GM19239 (cell line): ENCODE measurements around the gene CHD5.

ENCODE experiments used
- DNase-seq: peaks from one replicate; pipeline ENCODE4 v3.0.0; 2011; ENCODE audit warnings: low spot score; ENCODE audit not compliant: insufficient read length
- FAIRE-seq: peaks from 2 replicates; lab custom pipeline; 2011; peaks lifted over from hg19 to GRCh38; lab: Jason Lieb, UNC

Gene CHD5

GRCh38 chr1:6162341-6162740 is 17.8 kb downstream of the CHD5 start:
- FAIRE-seq (no peak), DNase-seq (no peak)

GRCh38 chr1:6158181-6158580 is 21.9 kb downstream of the CHD5 start:
- FAIRE-seq (no peak), DNase-seq (no peak)

- FAIRE-seq (no peak), DNase-seq (no peak)
Observed at GRCh38 chr1:6157528-6158174, 22.5 kb downstream of the CHD5 start.

- FAIRE-seq = no peak
- DNase-seq = no peak
Observed at GRCh38 chr1:6157132-6157527, 23.0 kb downstream of the CHD5 start.

GRCh38 chr1:6154525-6155319 is 25.4 kb downstream of the CHD5 start:
- DNase-seq = no peak
- no peak for FAIRE-seq

GRCh38 chr1:6152882-6153281 is 27.2 kb downstream of the CHD5 start:
- DNase-seq (no peak), FAIRE-seq (no peak)

DNA sequence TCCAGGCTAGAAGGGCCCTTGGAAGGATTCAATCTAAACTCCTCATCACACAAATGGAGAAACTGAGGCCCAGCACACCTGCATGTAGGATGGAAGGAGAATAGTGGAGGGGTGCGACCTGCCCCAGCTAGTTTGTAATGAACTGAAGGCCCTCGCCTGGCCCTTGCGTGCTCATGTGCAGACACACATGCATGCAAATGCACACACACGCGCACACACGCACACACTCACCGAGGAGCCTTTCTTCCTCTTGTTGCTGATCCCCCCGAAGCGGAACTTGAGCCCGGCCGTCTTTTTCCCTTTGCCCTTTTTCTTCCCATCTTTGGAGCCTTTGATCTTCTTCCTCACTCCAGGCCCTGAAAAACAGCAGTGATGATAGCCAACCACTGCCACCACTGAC is 27.9 kb downstream of the CHD5 start:
- DNase-seq = no peak

GRCh38 chr1:6151291-6151822 is 28.8 kb downstream of the CHD5 start:
- FAIRE-seq = no peak

More for the DNA sequence above, 27.9 kb downstream of the CHD5 start:
- FAIRE-seq = no peak

GRCh38 chr1:6150006-6150938 is 29.8 kb downstream of the CHD5 start:
- DNase-seq (no peak), FAIRE-seq (no peak)

More at GRCh38 chr1:6151291-6151822, 28.8 kb downstream of the CHD5 start:
- no peak for DNase-seq

GRCh38 chr1:6149597-6149996 is 30.5 kb downstream of the CHD5 start:
- no peak for FAIRE-seq
- no peak for DNase-seq

DNA sequence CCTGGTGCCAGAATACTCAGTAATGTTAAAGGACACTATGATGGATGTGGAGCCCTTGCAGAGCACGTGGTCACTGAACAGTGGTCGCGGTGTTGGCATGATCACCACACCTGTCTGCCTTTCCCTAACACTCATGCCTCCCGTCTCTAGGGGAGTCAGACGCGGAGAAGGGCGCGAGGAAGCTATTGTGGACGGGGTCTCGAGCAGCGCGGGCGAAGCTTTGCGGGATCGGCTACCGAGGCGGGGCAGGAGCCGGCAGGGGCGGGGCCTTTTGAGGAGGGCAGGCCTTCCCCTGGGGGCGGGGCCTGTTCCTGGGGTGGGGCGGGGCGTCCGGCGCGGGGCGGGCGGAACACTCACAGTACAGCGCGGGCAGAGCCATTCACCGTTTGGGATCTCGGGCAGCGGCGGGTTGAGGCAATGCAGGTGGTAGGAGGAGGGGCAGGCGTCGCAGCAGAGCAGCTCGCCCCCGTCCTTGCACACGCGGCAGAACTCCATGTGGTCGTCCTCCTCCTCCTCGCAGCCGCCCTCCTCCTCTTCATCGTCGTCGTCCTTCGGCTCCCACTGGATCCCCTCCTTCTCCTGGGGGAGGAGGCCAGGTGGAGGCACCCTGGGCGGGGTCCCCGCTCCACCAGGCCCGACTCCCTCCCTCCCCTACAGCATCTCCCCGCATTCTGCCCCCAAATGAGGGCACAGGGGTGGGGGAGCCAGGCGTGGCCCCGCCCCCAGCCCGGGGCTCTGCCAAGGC is 31.5 kb downstream of the CHD5 start:
- FAIRE-seq = no peak
- DNase-seq = peak; percentile 52

DNA sequence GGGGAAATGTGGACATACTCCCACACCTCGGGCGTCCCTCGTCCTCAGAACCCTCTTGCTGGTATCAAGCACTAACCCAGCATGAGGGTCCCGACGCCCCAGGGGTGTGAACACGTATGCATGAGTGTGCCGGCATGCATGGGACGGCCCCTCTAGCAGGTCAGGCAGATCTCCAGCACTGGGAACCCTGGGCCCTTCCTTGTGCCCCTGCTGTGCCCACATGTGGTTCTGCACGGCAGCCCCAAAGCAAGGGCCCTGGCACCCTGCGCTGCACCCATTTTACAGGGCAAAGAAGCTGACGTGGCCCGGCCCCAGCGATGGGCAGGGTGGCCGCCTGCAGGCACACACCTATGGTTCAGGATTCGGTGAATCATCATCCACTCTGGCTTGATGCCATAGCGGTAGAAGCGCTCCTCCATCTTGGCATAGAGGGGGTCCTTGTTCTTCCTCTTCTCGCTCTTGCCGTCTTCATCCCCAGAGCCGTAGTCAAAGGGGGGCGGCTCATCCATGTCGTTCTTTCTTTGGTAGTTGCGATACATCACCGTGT is 34.2 kb downstream of the CHD5 start:
- no peak for FAIRE-seq

DNA sequence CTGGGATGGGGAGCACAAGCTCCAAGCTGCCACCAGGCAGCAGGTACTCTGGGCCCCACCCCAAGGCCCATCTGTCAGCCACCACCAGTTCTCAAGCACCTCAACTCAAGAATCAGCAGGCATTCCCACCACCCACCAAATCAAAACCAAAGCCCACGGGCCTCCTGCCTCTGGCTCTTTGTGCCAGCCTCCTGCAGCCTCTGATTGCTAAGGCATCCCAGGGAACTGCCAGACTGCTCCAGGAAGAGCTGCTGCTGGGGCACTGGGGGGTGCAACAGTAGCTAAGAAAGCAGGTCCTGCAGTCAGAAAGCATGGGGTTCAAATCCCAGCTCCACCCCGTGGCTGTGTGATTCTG is 34.7 kb downstream of the CHD5 start:
- FAIRE-seq (no peak), DNase-seq (no peak)

More for the DNA sequence above, 34.2 kb downstream of the CHD5 start:
- no peak for DNase-seq

DNA sequence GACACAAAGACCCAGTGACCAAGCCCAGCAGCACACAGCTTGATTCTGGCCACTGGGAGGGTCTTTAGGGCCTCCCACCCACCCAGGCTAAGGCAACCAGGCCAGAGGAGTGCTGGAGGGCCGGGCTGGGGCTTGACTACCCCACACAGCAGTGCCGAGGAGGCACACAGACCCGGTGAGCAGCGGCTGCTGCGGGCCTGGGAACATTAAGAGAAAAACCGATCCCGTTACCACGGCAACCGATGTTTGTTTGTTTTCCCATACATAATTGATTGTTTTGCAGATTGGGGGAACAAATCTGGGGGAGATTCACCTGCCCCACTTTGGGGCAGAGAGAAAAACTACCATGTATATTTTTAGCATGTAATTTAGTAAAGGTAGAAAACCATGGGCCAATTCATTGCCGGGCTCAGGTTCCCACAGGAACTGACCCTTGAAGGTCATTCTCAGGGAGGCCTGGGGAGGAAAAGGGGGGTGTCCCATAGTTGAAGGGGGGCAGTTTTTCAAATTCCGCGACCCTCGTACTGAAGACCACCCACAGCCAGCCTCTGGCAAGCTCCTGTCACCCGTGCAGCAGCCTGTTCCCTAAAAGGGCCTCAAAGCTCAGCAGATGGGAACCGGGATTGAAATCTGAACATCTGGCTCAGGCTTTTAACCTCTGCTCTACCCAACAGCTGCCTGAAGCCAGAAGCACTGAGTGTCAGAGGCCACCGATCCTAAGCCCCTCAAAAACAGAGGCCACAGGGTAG is 35.3 kb downstream of the CHD5 start:
- DNase-seq (no peak), FAIRE-seq (no peak)

DNA sequence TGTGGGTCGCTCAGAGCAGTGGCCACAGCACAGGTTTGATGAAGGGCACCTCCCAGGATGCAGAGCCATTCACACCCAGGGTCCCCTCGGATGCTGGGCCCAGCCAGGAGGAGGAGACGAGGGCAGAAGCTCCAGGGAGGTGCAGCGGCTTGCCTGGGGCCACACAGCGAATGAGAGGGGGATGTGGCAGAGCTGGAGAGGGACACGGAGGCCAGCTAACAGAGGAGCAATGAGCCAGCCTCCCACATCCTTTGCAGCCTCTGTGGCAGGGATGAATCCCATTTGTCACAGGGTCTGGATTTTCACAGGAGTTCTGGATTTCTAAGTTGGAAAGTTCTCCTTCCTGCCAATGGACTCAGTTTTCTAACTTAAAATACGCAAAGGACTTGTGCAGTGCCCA is 35.9 kb downstream of the CHD5 start:
- DNase-seq (no peak), FAIRE-seq (no peak)

- FAIRE-seq (no peak), DNase-seq (no peak)
Observed at GRCh38 chr1:6143395-6143794, 36.7 kb downstream of the CHD5 start.

GRCh38 chr1:6142734-6143133 is 37.4 kb downstream of the CHD5 start:
- DNase-seq (no peak), FAIRE-seq (no peak)

DNA sequence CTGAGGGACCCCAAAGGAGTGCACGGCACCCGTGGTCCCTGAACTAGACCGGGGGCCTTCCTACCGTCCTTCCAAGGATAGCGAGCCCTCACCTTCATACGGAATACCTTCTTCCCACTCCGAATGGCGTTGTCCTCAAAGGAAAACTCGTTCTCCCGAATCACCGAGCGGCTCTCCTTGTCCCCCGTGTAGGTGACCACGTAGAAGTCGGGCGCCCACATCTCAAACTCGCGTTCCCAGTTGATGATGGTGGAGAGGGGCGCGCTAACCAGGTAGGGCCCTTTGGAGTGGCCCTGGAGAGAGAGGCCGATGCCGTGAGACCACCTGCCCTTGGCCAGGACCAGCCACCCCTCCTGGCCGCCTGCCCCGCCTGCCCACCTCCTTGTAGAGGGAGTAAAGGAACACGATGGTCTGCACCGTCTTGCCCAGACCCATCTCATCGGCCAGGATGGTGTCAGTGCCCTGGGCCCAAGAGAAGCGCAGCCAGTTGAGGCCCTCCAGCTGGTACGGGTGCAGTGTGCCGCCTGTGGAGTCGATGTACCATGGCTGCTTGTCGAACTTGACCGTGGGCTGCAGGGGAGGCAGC is 38.0 kb downstream of the CHD5 start:
- FAIRE-seq = no peak
- DNase-seq = no peak

DNA sequence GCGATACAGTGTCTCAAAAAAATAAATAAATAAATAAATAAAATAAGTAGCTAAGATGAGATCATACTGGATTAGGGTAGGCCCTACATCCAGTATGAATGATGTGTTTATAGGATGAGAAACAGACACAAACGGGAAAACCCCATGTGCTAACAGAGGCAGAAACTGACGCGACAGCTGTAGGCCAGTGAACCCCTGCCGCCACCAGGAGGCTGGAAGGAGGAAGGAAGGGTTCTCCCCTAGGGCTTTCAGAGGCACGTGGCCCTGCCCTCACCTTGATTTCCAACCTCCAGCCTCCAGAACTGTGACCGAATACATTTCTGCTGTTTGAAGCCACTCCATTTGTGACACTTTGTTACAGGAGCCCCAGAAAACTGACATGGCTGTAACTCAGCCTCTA is 38.5 kb downstream of the CHD5 start:
- no peak for FAIRE-seq
- DNase-seq = no peak
